GM23338 (cell line): ENCODE data around the gene ANKRD31.

ENCODE experiments used
- EZH2 ChIP-seq: fragments of 200-600 bp; sonication (generic); IDR thresholded peaks from one replicate; pipeline ENCODE4 v1.8.0; 2017; ENCODE audit warnings: antibody characterized with exemption, mild to moderate bottlenecking, low read depth; ENCODE audit not compliant: unreplicated experiment
- EZH2phosphoT487 ChIP-seq: fragments of 200-600 bp; sonication (generic); IDR thresholded peaks from one replicate; pipeline ENCODE4 v1.8.1; 2018; ENCODE audit warnings: antibody characterized with exemption; ENCODE audit not compliant: unreplicated experiment
- NANOG ChIP-seq: IDR thresholded peaks from 2 replicates; pipeline ENCODE4 v1.6.1; 2016; ENCODE audit warnings: antibody characterized with exemption, borderline replicate concordance
- POLR2AphosphoS5 ChIP-seq: IDR thresholded peaks from 2 replicates; pipeline ENCODE4 v1.6.1; 2016; ENCODE audit warnings: antibody characterized with exemption, low read depth
- ZNF114 ChIP-seq: fragments of 250-450 bp; sonication (Bioruptor Pico); IDR thresholded peaks from 2 replicates; pipeline ENCODE4 v1.5.0; 2020; ENCODE audit warnings: mild to moderate bottlenecking, moderate library complexity
- TF ChIP-seq, protein P1 (sequence below), 2 experiments: fragments of 200-600 bp in 1 of 2; sonication (generic) in 1 of 2; conservative IDR thresholded peaks; 2 replicates each; pipeline versions ENCODE4 v1.5.1 to v1.6.1; 2016 to 2017; ENCODE audit warnings: antibody characterized with exemption in 2 of 2, low read depth in 2 of 2, mild to moderate bottlenecking in 2 of 2, moderate library complexity in 1 of 2
- TF ChIP-seq, protein P2 (sequence below): IDR thresholded peaks from one replicate; pipeline ENCODE4 v1.6.1; 2018; ENCODE audit warnings: antibody characterized with exemption; ENCODE audit not compliant: unreplicated experiment

DNA sequence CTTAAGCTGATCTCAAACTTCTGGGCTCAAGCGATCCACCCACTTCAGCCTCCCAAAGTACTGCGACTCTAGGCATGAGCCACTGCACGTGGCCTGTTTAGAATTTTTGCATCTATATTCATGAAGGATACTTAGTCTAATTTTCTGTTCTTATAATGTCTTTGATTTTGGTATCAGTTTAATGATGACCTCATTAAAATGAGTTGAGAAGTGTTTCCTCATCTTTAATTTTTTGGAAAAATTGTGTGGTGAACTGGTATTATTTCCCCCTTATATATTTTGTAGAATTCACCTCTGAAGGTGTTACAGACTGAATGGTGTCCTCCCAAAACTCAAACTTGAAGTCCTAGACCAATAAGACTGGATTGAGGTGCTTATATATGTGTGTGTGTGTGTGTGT, 46.5 kb downstream of the ANKRD31 start:
- TF ChIP-seq, protein P1, sequence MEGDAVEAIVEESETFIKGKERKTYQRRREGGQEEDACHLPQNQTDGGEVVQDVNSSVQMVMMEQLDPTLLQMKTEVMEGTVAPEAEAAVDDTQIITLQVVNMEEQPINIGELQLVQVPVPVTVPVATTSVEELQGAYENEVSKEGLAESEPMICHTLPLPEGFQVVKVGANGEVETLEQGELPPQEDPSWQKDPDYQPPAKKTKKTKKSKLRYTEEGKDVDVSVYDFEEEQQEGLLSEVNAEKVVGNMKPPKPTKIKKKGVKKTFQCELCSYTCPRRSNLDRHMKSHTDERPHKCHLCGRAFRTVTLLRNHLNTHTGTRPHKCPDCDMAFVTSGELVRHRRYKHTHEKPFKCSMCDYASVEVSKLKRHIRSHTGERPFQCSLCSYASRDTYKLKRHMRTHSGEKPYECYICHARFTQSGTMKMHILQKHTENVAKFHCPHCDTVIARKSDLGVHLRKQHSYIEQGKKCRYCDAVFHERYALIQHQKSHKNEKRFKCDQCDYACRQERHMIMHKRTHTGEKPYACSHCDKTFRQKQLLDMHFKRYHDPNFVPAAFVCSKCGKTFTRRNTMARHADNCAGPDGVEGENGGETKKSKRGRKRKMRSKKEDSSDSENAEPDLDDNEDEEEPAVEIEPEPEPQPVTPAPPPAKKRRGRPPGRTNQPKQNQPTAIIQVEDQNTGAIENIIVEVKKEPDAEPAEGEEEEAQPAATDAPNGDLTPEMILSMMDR (conservative IDR thresholded peaks at IDR 0.05; ENCODE audit: low read depth in 2 of 2), result no peak
- TF ChIP-seq EZH2, result no peak
- TF ChIP-seq EZH2phosphoT487, result no peak
- TF ChIP-seq, protein P2, sequence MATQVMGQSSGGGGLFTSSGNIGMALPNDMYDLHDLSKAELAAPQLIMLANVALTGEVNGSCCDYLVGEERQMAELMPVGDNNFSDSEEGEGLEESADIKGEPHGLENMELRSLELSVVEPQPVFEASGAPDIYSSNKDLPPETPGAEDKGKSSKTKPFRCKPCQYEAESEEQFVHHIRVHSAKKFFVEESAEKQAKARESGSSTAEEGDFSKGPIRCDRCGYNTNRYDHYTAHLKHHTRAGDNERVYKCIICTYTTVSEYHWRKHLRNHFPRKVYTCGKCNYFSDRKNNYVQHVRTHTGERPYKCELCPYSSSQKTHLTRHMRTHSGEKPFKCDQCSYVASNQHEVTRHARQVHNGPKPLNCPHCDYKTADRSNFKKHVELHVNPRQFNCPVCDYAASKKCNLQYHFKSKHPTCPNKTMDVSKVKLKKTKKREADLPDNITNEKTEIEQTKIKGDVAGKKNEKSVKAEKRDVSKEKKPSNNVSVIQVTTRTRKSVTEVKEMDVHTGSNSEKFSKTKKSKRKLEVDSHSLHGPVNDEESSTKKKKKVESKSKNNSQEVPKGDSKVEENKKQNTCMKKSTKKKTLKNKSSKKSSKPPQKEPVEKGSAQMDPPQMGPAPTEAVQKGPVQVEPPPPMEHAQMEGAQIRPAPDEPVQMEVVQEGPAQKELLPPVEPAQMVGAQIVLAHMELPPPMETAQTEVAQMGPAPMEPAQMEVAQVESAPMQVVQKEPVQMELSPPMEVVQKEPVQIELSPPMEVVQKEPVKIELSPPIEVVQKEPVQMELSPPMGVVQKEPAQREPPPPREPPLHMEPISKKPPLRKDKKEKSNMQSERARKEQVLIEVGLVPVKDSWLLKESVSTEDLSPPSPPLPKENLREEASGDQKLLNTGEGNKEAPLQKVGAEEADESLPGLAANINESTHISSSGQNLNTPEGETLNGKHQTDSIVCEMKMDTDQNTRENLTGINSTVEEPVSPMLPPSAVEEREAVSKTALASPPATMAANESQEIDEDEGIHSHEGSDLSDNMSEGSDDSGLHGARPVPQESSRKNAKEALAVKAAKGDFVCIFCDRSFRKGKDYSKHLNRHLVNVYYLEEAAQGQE, result no peak
- TF ChIP-seq NANOG, result no peak
- TF ChIP-seq POLR2AphosphoS5, result no peak
- TF ChIP-seq ZNF114 (CRISPR knock-in tag), result no peak
